Measurements from ENCODE around the gene GSTM3.

The GSTM3 gene

DNA sequence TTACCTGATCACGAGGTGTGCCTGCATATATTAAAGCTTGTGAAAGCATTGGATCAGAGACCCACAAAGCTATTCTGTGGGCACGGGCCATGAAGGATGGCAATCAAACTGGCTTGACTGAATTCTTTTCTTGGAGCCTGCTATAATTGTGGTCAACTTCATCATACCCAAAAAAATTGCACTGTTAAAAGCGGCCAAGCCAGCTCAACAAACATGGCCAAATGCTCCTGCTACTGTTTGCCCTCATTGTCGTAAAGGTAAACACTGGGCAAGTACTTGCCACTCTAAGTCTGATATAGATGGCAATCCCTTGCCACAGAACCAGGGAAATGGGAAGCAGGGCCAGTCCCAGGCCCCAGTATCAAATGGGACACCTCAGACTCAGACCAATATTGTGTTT, 35.4 kb downstream of the GSTM3 start:
- TF ChIP-seq POLR2AphosphoS5 (IDR thresholded peaks at IDR 0.05; ENCODE audit: low read depth, low read length), result no peak
- no peak for TF ChIP-seq FOXP2 (optimal IDR thresholded peaks at IDR 0.05; ENCODE audit: borderline replicate concordance, extremely low read depth, extremely low read length, insufficient read depth)
- no peak for TF ChIP-seq SIN3A (IDR thresholded peaks at IDR 0.05; ENCODE audit: borderline replicate concordance, insufficient read depth, low read length)
- no peak for TF ChIP-seq TAF1 (IDR thresholded peaks at IDR 0.05; ENCODE audit: borderline replicate concordance, insufficient read depth, low read length)
- TF ChIP-seq, protein P1, sequence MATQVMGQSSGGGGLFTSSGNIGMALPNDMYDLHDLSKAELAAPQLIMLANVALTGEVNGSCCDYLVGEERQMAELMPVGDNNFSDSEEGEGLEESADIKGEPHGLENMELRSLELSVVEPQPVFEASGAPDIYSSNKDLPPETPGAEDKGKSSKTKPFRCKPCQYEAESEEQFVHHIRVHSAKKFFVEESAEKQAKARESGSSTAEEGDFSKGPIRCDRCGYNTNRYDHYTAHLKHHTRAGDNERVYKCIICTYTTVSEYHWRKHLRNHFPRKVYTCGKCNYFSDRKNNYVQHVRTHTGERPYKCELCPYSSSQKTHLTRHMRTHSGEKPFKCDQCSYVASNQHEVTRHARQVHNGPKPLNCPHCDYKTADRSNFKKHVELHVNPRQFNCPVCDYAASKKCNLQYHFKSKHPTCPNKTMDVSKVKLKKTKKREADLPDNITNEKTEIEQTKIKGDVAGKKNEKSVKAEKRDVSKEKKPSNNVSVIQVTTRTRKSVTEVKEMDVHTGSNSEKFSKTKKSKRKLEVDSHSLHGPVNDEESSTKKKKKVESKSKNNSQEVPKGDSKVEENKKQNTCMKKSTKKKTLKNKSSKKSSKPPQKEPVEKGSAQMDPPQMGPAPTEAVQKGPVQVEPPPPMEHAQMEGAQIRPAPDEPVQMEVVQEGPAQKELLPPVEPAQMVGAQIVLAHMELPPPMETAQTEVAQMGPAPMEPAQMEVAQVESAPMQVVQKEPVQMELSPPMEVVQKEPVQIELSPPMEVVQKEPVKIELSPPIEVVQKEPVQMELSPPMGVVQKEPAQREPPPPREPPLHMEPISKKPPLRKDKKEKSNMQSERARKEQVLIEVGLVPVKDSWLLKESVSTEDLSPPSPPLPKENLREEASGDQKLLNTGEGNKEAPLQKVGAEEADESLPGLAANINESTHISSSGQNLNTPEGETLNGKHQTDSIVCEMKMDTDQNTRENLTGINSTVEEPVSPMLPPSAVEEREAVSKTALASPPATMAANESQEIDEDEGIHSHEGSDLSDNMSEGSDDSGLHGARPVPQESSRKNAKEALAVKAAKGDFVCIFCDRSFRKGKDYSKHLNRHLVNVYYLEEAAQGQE (IDR thresholded peaks at IDR 0.05; ENCODE audit: insufficient read depth in 1 of 2, low read depth in 2 of 2, low read length in 2 of 2), result no peak

DNA sequence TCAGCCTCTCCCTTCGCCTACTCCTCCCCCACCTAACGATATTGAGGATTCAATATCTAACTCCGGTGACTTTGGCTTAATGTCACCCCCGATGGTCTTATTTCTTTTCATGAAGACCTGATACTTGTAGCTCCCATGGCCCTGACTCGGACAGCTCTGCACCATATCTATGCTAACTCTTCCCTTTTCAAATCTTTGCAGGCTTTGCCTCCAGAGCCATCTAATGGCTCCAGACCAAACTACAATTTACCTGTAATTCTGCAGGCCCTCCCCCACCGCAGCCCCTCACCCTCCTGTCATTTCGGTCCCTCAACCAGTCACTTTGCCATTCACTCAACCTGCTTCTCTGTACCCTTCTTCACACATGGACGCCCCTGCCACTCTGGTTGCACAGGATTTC, 36.7 kb downstream of the GSTM3 start:
- TF ChIP-seq, protein P1 (IDR thresholded peaks at IDR 0.05; ENCODE audit: insufficient read depth in 1 of 2, low read depth in 2 of 2, low read length in 2 of 2), result no peak
- no peak for TF ChIP-seq POLR2AphosphoS5 (IDR thresholded peaks at IDR 0.05; ENCODE audit: low read depth, low read length)
- TF ChIP-seq TAF1 (IDR thresholded peaks at IDR 0.05; ENCODE audit: borderline replicate concordance, insufficient read depth, low read length), result no peak
- no peak for TF ChIP-seq FOXP2 (optimal IDR thresholded peaks at IDR 0.05; ENCODE audit: borderline replicate concordance, extremely low read depth, extremely low read length, insufficient read depth)
- TF ChIP-seq SIN3A (IDR thresholded peaks at IDR 0.05; ENCODE audit: borderline replicate concordance, insufficient read depth, low read length), result no peak

DNA sequence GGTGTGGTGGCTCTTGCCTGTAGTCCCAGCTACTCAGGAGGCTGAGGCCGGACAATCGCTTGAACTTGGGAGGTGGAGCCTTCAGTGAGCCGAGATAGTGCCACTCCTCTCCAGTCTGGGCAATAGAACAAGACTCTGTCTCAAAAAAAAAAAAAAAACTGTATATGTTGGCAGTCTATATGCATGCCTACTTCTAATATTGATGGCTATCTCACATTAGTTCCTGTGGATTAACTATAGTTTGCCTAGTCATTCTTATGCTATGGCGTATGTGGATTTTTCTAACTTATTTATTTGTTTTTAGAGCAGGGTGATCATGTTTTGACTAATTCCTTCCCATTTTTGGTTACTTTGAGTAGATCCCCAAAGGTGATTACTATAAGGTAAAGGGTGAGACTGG, 43.8 kb downstream of the GSTM3 start:
- TF ChIP-seq FOXP2 (optimal IDR thresholded peaks at IDR 0.05; ENCODE audit: borderline replicate concordance, extremely low read depth, extremely low read length, insufficient read depth) (no peak), SIN3A (IDR thresholded peaks at IDR 0.05; ENCODE audit: borderline replicate concordance, insufficient read depth, low read length) (no peak), POLR2AphosphoS5 (IDR thresholded peaks at IDR 0.05; ENCODE audit: low read depth, low read length) (no peak), TAF1 (IDR thresholded peaks at IDR 0.05; ENCODE audit: borderline replicate concordance, insufficient read depth, low read length) (no peak)
- TF ChIP-seq, protein P1 (IDR thresholded peaks at IDR 0.05; ENCODE audit: insufficient read depth in 1 of 2, low read depth in 2 of 2, low read length in 2 of 2), result no peak

DNA sequence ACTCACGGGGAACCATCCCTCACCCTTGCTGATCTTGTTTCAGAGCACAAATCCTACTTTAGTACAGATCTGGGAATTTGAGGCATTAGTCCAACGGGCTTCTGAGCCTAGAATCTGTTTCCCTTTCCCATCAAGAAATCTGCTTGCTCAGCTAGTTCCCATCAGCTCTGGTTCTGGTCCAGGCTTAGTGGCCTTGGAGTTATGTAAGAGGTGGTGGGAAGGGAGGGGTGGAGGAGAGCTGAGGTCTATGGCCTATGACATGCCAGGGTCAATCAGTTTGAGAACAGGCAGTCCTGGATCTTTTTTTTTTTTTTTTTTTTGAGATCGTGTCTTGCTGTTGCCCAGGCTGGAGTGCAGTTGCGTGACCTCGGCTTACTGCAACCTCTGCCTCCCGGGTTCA, 49.1 kb downstream of the GSTM3 start:
- TF ChIP-seq POLR2AphosphoS5 (IDR thresholded peaks at IDR 0.05; ENCODE audit: low read depth, low read length), result no peak
- no peak for TF ChIP-seq SIN3A (IDR thresholded peaks at IDR 0.05; ENCODE audit: borderline replicate concordance, insufficient read depth, low read length)
- no peak for TF ChIP-seq TAF1 (IDR thresholded peaks at IDR 0.05; ENCODE audit: borderline replicate concordance, insufficient read depth, low read length)
- no peak for TF ChIP-seq FOXP2 (optimal IDR thresholded peaks at IDR 0.05; ENCODE audit: borderline replicate concordance, extremely low read depth, extremely low read length, insufficient read depth)
- TF ChIP-seq, protein P1 (IDR thresholded peaks at IDR 0.05; ENCODE audit: insufficient read depth in 1 of 2, low read depth in 2 of 2, low read length in 2 of 2), result no peak
